ENCODE measurements around the gene FTSJ1. TPM values are rescaled to one million over a fixed set of nuclear protein-coding genes. Genes with fewer than 3 reads are reported as not detected.
"Not testable (repeated sequence)": the region's sequence is repeated elsewhere in the genome, so short reads cannot be mapped to it uniquely, and the experiment has no call there.

FTSJ1 gene
- total RNA-seq, 5 donors from 2014 or later (not counting 1 experiment from before 2014, with no cell fraction given), result 51.4 to 64.9 (median 56.8) TPM

DNA sequence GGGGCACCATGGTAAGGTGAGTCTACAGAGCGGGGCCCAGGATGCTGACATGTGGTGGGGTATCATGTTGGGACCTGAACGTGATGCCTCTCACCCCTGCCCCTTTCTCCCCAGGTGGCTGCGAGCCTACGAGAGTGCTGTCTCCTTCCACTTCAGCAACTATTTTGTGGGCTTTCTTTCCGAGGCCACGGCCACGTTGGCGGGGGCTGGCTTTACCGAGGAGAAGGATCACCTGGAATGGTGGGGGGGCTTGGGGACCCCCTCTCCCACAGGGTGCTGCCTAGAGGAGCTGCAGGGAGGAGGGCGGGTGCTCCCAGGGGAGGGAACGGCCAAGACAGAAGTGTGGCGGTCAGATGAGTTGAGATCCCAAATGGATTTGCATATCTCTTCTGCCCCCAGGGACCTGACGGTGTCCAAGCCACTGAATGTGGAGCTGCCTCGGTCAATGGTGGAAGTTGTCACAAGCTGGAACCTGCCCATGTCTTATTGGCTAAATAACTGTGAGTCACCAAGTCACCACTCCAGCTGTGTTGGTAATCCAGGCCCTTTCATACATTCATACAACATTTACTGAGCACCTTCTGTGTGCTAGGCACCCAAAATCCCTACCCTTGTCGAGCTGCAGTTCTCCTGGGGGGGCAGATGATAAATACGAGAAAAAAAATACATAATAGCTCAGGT, 38.3 kb downstream of the FTSJ1 start:
- H3K36me3 ChIP-seq (ENCODE audit: control insufficient read depth in 2 of 2, extremely low read depth in 1 of 2, insufficient read depth in 1 of 2, low read length in 1 of 2), result peaks cover 0 to 10% of the 10 kb centered on the region in 2 donors
- POLR2A ChIA-PET, result no interaction called here
- no peaks in the 10 kb centered on the region for H3K9me3 ChIP-seq
- no peak overlapping the region for H3K27ac Mint-ChIP-seq
- peaks cover 0 to 17% of the 10 kb centered on the region in 2 experiments for H3K4me1 ChIP-seq (ENCODE audit: control insufficient read depth in 1 of 2, extremely low read depth in 1 of 2, insufficient read depth in 2 of 2, low read length in 2 of 2)
- H3K9me3 Mint-ChIP-seq, result no peaks in the 10 kb centered on the region
- no peaks in the 10 kb centered on the region for H3K27me3 ChIP-seq (replicated peaks in 1 of 2; ENCODE audit: control insufficient read depth in 2 of 2, extremely low read depth in 1 of 2, insufficient read depth in 2 of 2, low read length in 1 of 2)
- peaks cover 15% of the 10 kb centered on the region for H3K36me3 Mint-ChIP-seq
- CTCF ChIA-PET, result no interaction called here
- H3K4me3 ChIP-seq (ENCODE audit: control insufficient read depth in 1 of 2, extremely low read depth in 1 of 2, low read length in 1 of 2), result no peak overlapping the region
- DNase-seq (no peak), ATAC-seq (replicated peaks in 1 of 4) (no peak)
- WGBS (ENCODE audit: insufficient coverage), result 100% methylated on average over 1 of the region's 16 CpGs
- H3K27me3 Mint-ChIP-seq, result no peaks in the 10 kb centered on the region
- no peak overlapping the region for H3K27ac ChIP-seq (ENCODE audit: low read length)
- peaks cover 12 to 36% (median 25%) of the 10 kb centered on the region in 3 donors for H3K4me1 Mint-ChIP-seq
- H3K4me3 Mint-ChIP-seq, result no peak overlapping the region

DNA sequence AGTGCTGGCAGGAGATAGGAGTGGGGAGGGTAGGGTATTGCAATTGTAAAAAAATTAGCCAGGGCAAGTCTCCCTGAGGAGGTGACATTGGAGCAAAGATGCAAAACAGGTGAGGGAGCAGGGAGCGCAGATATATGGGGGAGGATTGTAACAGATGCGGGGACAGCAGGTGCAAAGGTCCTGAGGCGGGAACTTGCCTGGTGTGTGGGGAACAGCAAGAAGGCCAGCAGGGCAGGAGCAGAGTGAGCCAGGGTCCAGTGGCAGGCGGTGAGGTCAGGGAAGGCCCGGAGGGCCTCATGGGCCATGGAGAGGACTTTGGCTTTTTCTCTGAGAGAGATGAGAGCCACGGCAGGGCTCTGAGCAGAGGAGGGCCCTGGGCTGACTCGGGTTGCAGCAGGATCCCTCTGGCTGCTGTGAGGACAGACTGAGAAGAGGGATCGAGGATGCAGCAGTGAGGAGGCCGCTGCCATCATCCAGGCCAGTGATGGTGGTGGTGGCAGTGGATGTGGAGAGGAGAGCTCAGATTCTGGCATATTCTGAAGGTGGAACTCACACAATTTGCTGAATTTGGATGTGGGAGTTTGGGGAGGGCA, 39.0 kb downstream of the FTSJ1 start:
- Histone ChIP-seq H3K27ac (ENCODE audit: low read length) (no peak overlapping the region), H3K9me3 (no peaks in the 10 kb centered on the region), H3K36me3 (ENCODE audit: control insufficient read depth in 2 of 2, extremely low read depth in 1 of 2, insufficient read depth in 1 of 2, low read length in 1 of 2) (peaks cover 0 to 10% of the 10 kb centered on the region in 2 donors), H3K27me3 (replicated peaks in 1 of 2; ENCODE audit: control insufficient read depth in 2 of 2, extremely low read depth in 1 of 2, insufficient read depth in 2 of 2, low read length in 1 of 2) (no peaks in the 10 kb centered on the region), H3K4me3 (ENCODE audit: control insufficient read depth in 1 of 2, extremely low read depth in 1 of 2, low read length in 1 of 2) (no peak overlapping the region), H3K4me1 (ENCODE audit: control insufficient read depth in 1 of 2, extremely low read depth in 1 of 2, insufficient read depth in 2 of 2, low read length in 2 of 2) (peaks cover 0 to 15% of the 10 kb centered on the region in 2 experiments)
- H3K9me3 Mint-ChIP-seq, result no peaks in the 10 kb centered on the region
- no peak overlapping the region for H3K4me3 Mint-ChIP-seq
- H3K36me3 Mint-ChIP-seq, result peaks cover 15% of the 10 kb centered on the region
- no peak overlapping the region for H3K27ac Mint-ChIP-seq
- H3K4me1 Mint-ChIP-seq, result peaks cover 9 to 36% (median 18%) of the 10 kb centered on the region in 3 donors
- no peaks in the 10 kb centered on the region for H3K27me3 Mint-ChIP-seq
- DNase-seq (no peak), ATAC-seq (replicated peaks in 1 of 4) (no peak)
- POLR2A ChIA-PET, result no interaction called here
- 100% methylated on average over 7 of the region's 9 CpGs for WGBS (ENCODE audit: insufficient coverage)
- CTCF ChIA-PET, result no interaction called here

DNA sequence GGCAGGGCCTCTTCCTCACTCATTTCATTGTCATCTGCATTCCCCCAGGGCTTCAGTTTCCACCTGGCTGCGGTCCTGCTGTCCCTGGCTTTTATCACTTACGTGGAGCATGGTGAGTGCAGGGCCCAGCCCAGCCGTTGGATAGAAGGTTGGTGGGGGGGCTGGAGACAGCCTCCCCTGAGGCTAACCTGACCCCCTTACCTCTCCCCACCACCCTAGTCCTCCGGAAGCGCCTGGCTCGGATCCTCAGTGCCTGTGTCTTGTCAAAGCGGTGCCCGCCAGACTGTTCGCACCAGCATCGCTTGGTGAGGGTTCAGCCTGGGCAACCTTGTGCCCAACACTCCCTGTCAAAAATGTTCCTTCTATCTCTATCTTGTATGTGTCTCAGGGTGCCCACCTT, 39.8 kb downstream of the FTSJ1 start:
- peaks cover 0 to 10% of the 10 kb centered on the region in 2 donors for H3K36me3 ChIP-seq (ENCODE audit: control insufficient read depth in 2 of 2, extremely low read depth in 1 of 2, insufficient read depth in 1 of 2, low read length in 1 of 2)
- H3K4me3 ChIP-seq (ENCODE audit: control insufficient read depth in 1 of 2, extremely low read depth in 1 of 2, low read length in 1 of 2), result no peak overlapping the region
- CTCF ChIA-PET, result no interaction called here
- H3K4me3 Mint-ChIP-seq, result no peak overlapping the region
- H3K27ac Mint-ChIP-seq, result no peak overlapping the region
- H3K36me3 Mint-ChIP-seq, result peaks cover 15% of the 10 kb centered on the region
- H3K27ac ChIP-seq (ENCODE audit: low read length), result no peak overlapping the region
- no peaks in the 10 kb centered on the region for H3K9me3 ChIP-seq
- DNase-seq (no peak), ATAC-seq (replicated peaks in 1 of 4) (no peak)
- peaks cover 6 to 22% of the 10 kb centered on the region in 2 experiments for H3K4me1 ChIP-seq (ENCODE audit: control insufficient read depth in 1 of 2, extremely low read depth in 1 of 2, insufficient read depth in 2 of 2, low read length in 2 of 2)
- H3K27me3 ChIP-seq (replicated peaks in 1 of 2; ENCODE audit: control insufficient read depth in 2 of 2, extremely low read depth in 1 of 2, insufficient read depth in 2 of 2, low read length in 1 of 2), result no peaks in the 10 kb centered on the region
- POLR2A ChIA-PET, result no interaction called here
- no peaks in the 10 kb centered on the region for H3K9me3 Mint-ChIP-seq
- no CpG with 5 or more reads among the region's 10 CpGs for WGBS (ENCODE audit: insufficient coverage)
- H3K4me1 Mint-ChIP-seq, result peaks cover 16 to 37% (median 18%) of the 10 kb centered on the region in 3 donors
- H3K27me3 Mint-ChIP-seq, result no peaks in the 10 kb centered on the region

DNA sequence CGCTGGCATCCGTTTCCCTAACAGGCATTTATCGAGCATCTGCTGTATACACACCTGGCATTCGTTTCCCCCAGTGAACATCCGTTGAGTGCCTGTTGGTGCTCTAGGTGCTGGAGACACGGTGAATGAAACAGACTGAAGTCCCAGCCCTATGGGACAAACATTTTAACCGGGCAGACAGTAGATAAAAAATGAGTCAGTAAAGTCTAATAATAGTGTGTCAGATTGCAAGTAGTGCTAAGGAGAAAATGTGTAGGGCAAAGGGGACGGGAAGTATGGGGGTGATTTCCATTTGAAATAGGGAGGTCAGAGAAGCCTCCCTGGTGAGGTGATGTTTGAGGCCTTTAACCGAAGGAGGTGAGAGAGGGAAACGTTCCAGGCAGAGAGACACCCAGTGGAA, 40.3 kb downstream of the FTSJ1 start:
- CTCF ChIA-PET, result no interaction called here
- H3K27ac Mint-ChIP-seq, result peak overlapping the region in 1 of 2 donors; percentile 36
- 90% methylated on average over 3 of the region's 10 CpGs for WGBS (ENCODE audit: insufficient coverage)

DNA sequence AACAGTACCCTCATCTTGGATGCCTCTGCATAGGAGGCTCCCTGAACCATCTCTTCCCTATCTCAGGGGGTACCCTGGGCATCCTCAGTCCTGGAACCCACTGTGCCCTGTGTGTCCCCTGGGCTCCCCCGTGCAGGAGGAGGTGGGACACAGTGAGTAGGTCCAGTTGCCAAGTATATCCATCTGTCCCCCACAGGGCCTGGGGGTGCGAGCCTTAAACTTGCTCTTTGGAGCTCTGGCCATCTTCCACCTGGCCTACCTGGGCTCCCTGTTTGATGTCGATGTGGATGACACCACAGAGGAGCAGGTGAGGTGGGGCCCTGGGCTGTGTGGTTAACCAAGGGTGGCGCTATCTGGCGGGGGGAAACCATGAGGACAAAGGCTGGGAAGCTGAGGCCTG, 41.0 kb downstream of the FTSJ1 start:
- Histone ChIP-seq H3K9me3 (no peaks in the 10 kb centered on the region), H3K27ac (ENCODE audit: low read length) (no peak overlapping the region), H3K27me3 (replicated peaks in 1 of 2; ENCODE audit: control insufficient read depth in 2 of 2, extremely low read depth in 1 of 2, insufficient read depth in 2 of 2, low read length in 1 of 2) (no peaks in the 10 kb centered on the region), H3K36me3 (ENCODE audit: control insufficient read depth in 2 of 2, extremely low read depth in 1 of 2, insufficient read depth in 1 of 2, low read length in 1 of 2) (peaks cover 0 to 10% of the 10 kb centered on the region in 2 donors), H3K4me3 (ENCODE audit: control insufficient read depth in 1 of 2, extremely low read depth in 1 of 2, low read length in 1 of 2) (no peak overlapping the region), H3K4me1 (ENCODE audit: control insufficient read depth in 1 of 2, extremely low read depth in 1 of 2, insufficient read depth in 2 of 2, low read length in 2 of 2) (peaks cover 8 to 24% of the 10 kb centered on the region in 2 experiments)
- peaks cover 17 to 35% (median 23%) of the 10 kb centered on the region in 3 donors for H3K4me1 Mint-ChIP-seq
- no peak for DNase-seq
- CTCF ChIA-PET, result no interaction called here
- peak overlapping the region; percentile 4 to 31 for H3K27ac Mint-ChIP-seq
- POLR2A ChIA-PET, result no interaction called here
- H3K9me3 Mint-ChIP-seq, result no peaks in the 10 kb centered on the region
- H3K4me3 Mint-ChIP-seq, result no peak overlapping the region
- peaks cover 14% of the 10 kb centered on the region for H3K36me3 Mint-ChIP-seq
- no peak for ATAC-seq (replicated peaks in 1 of 4)
- no peaks in the 10 kb centered on the region for H3K27me3 Mint-ChIP-seq
- 40% methylated on average over 1 of the region's 5 CpGs for WGBS (ENCODE audit: insufficient coverage)

More for the DNA sequence above, 40.3 kb downstream of the FTSJ1 start:
- Mint-ChIP-seq H3K9me3 (no peaks in the 10 kb centered on the region), H3K36me3 (peaks cover 15% of the 10 kb centered on the region), H3K4me1 (peaks cover 18 to 37% (median 21%) of the 10 kb centered on the region in 3 donors), H3K27me3 (no peaks in the 10 kb centered on the region), H3K4me3 (no peak overlapping the region)
- Histone ChIP-seq H3K4me3 (ENCODE audit: control insufficient read depth in 1 of 2, extremely low read depth in 1 of 2, low read length in 1 of 2) (no peak overlapping the region), H3K36me3 (ENCODE audit: control insufficient read depth in 2 of 2, extremely low read depth in 1 of 2, insufficient read depth in 1 of 2, low read length in 1 of 2) (peaks cover 0 to 10% of the 10 kb centered on the region in 2 donors), H3K4me1 (ENCODE audit: control insufficient read depth in 1 of 2, extremely low read depth in 1 of 2, insufficient read depth in 2 of 2, low read length in 2 of 2) (peaks cover 8 to 24% of the 10 kb centered on the region in 2 experiments), H3K27me3 (replicated peaks in 1 of 2; ENCODE audit: control insufficient read depth in 2 of 2, extremely low read depth in 1 of 2, insufficient read depth in 2 of 2, low read length in 1 of 2) (no peaks in the 10 kb centered on the region), H3K27ac (ENCODE audit: low read length) (no peak overlapping the region), H3K9me3 (no peaks in the 10 kb centered on the region)
- POLR2A ChIA-PET, result no interaction called here
- DNase-seq, result no peak
- ATAC-seq (replicated peaks in 1 of 4), result no peak

DNA sequence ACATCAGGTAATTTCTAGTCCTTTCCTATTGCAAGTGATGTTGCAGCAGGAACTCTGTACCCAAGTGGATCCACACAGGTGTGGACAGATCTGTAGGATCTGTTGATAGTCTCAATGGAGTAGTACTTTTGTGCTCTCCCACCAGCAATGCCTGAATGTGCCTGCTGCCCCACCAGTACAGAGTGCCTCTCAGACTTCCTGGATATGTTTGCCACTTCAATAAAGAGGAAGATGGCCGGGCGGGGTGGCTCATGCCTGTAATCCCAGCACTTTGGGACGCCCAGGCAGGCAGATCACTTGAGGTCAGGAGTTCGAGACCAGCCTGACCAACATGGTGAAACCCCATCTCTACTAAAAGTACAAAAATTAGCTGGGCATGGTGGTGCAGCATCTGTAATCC, 43.5 kb downstream of the FTSJ1 start:
- CTCF ChIA-PET, result interaction anchor here in 1 of 2 donors (0.6 kb wide), 1 partner anchor 39 kb away, joined by 3 read pairs; no protein-coding TSS in a partner anchor
- no CpG with 5 or more reads among the region's 4 CpGs for WGBS (ENCODE audit: insufficient coverage)
- H3K4me1 Mint-ChIP-seq, result peaks cover 23 to 38% (median 30%) of the 10 kb centered on the region in 3 donors
- H3K27me3 Mint-ChIP-seq; H3K36me3 ChIP-seq (ENCODE audit: control insufficient read depth in 2 of 2, extremely low read depth in 1 of 2, insufficient read depth in 1 of 2, low read length in 1 of 2); ATAC-seq (replicated peaks in 1 of 4); POLR2A ChIA-PET; H3K4me3 Mint-ChIP-seq; H3K27me3 ChIP-seq (replicated peaks in 1 of 2; ENCODE audit: control insufficient read depth in 2 of 2, extremely low read depth in 1 of 2, insufficient read depth in 2 of 2, low read length in 1 of 2); H3K4me3 ChIP-seq (ENCODE audit: control insufficient read depth in 1 of 2, extremely low read depth in 1 of 2, low read length in 1 of 2); DNase-seq; H3K9me3 ChIP-seq; H3K36me3 Mint-ChIP-seq; H3K9me3 Mint-ChIP-seq; H3K27ac ChIP-seq (ENCODE audit: low read length): not testable (repeated sequence)
- peak overlapping the region; percentile 50 to 71 for H3K27ac Mint-ChIP-seq
- peaks cover 12 to 39% of the 10 kb centered on the region in 2 experiments for H3K4me1 ChIP-seq (ENCODE audit: control insufficient read depth in 1 of 2, extremely low read depth in 1 of 2, insufficient read depth in 2 of 2, low read length in 2 of 2)
